ENCODE results near the gene SERINC2. TPM values are rescaled to one million over a fixed set of nuclear protein-coding genes. Genes with fewer than 3 reads are reported as not detected.
A peak's percentile ranks its signal among the peaks of the same experiment; 100 is the strongest.

The SERINC2 gene
- total RNA-seq: not detected in 2 replicates

- Mint-ChIP-seq H3K4me3 (peak within 1 kb of the TSS; percentile 88), H3K27ac (no peak within 1 kb of the TSS), H3K9me3 (no peaks in the 10 kb centered on the region), H3K4me1 (ENCODE audit: low read depth) (peaks cover 5% of the 10 kb centered on the region), H3K27me3 (ENCODE audit: insufficient read depth) (peaks cover 60% of the 10 kb centered on the region), H3K36me3 (ENCODE audit: low read depth) (no peaks in the 10 kb centered on the region)
- DNase-seq (ENCODE audit: low spot score): no peak
- intact Hi-C loops (cut with micrococcal nuclease): no loop called here
These were observed at the start of gene SERINC2 for GRCh38 chr1:31412732-31413404. Gene SERINC2, plus strand, starts transcription at chr1:31413213. Its CDS starts 53 bp downstream, at chr1:31413266.

- Mint-ChIP-seq H3K4me1 (ENCODE audit: low read depth) (no peaks in the 10 kb centered on the region), H3K27me3 (ENCODE audit: insufficient read depth) (no peaks in the 10 kb centered on the region), H3K9me3 (no peaks in the 10 kb centered on the region), H3K4me3 (no peak overlapping the region), H3K27ac (no peak overlapping the region), H3K36me3 (ENCODE audit: low read depth) (peaks cover 14% of the 10 kb centered on the region)
- intact Hi-C loops (cut with micrococcal nuclease): no loop called here
- DNase-seq (ENCODE audit: low spot score): no peak
These were observed 48.3 kb upstream of the SERINC2 start for GRCh38 chr1:31364561-31365250.

- no peaks in the 10 kb centered on the region for H3K27me3 Mint-ChIP-seq (ENCODE audit: insufficient read depth)
- DNase-seq (ENCODE audit: low spot score): no peak
- intact Hi-C loops (cut with micrococcal nuclease): no loop called here
- no peak overlapping the region for H3K4me3 Mint-ChIP-seq
- H3K9me3 Mint-ChIP-seq: no peaks in the 10 kb centered on the region
- peaks cover 12% of the 10 kb centered on the region for H3K36me3 Mint-ChIP-seq (ENCODE audit: low read depth)
- no peaks in the 10 kb centered on the region for H3K4me1 Mint-ChIP-seq (ENCODE audit: low read depth)
- H3K27ac Mint-ChIP-seq: no peak overlapping the region
These were observed 46.2 kb upstream of the SERINC2 start for GRCh38 chr1:31366796-31367195.

- peaks cover 5% of the 10 kb centered on the region for H3K27me3 Mint-ChIP-seq (ENCODE audit: insufficient read depth)
- no peak overlapping the region for H3K27ac Mint-ChIP-seq
- H3K4me1 Mint-ChIP-seq (ENCODE audit: low read depth): peaks cover 5% of the 10 kb centered on the region
- no peak overlapping the region for H3K4me3 Mint-ChIP-seq
- H3K36me3 Mint-ChIP-seq (ENCODE audit: low read depth): peaks cover 11% of the 10 kb centered on the region
- H3K9me3 Mint-ChIP-seq: no peaks in the 10 kb centered on the region
- no peak for DNase-seq (ENCODE audit: low spot score)
- intact Hi-C loops (cut with micrococcal nuclease): no loop called here
These were observed 44.4 kb upstream of the SERINC2 start for GRCh38 chr1:31368611-31369107.

GRCh38 chr1:31370021-31370420 lies 43.0 kb upstream of the SERINC2 start:
- peaks cover 9% of the 10 kb centered on the region for H3K4me1 Mint-ChIP-seq (ENCODE audit: low read depth)
- H3K36me3 Mint-ChIP-seq (ENCODE audit: low read depth): peaks cover under 1% of the 10 kb centered on the region
- intact Hi-C loops (cut with micrococcal nuclease): no loop called here
- no peak overlapping the region for H3K27ac Mint-ChIP-seq
- no peak overlapping the region for H3K4me3 Mint-ChIP-seq
- H3K9me3 Mint-ChIP-seq: no peaks in the 10 kb centered on the region
- H3K27me3 Mint-ChIP-seq (ENCODE audit: insufficient read depth): peaks cover 12% of the 10 kb centered on the region
- DNase-seq (ENCODE audit: low spot score): no peak

GRCh38 chr1:31370565-31370964 lies 42.4 kb upstream of the SERINC2 start:
- Mint-ChIP-seq H3K9me3 (no peaks in the 10 kb centered on the region), H3K27me3 (ENCODE audit: insufficient read depth) (peaks cover 12% of the 10 kb centered on the region), H3K4me1 (ENCODE audit: low read depth) (peaks cover 9% of the 10 kb centered on the region), H3K36me3 (ENCODE audit: low read depth) (no peaks in the 10 kb centered on the region), H3K27ac (no peak overlapping the region), H3K4me3 (no peak overlapping the region)
- intact Hi-C loops (cut with micrococcal nuclease): no loop called here
- DNase-seq (ENCODE audit: low spot score): no peak

- intact Hi-C loops (cut with micrococcal nuclease): no loop called here
- no peak for DNase-seq (ENCODE audit: low spot score)
- Mint-ChIP-seq H3K36me3 (ENCODE audit: low read depth) (no peaks in the 10 kb centered on the region), H3K4me3 (no peak overlapping the region), H3K9me3 (no peaks in the 10 kb centered on the region), H3K27me3 (ENCODE audit: insufficient read depth) (peaks cover 12% of the 10 kb centered on the region), H3K27ac (no peak overlapping the region), H3K4me1 (ENCODE audit: low read depth) (peaks cover 9% of the 10 kb centered on the region)
These were observed 41.7 kb upstream of the SERINC2 start for GRCh38 chr1:31371121-31371959.

- Mint-ChIP-seq H3K4me3 (no peak overlapping the region), H3K4me1 (ENCODE audit: low read depth) (peaks cover 9% of the 10 kb centered on the region), H3K27ac (no peak overlapping the region), H3K9me3 (no peaks in the 10 kb centered on the region), H3K27me3 (ENCODE audit: insufficient read depth) (peaks cover 12% of the 10 kb centered on the region), H3K36me3 (ENCODE audit: low read depth) (no peaks in the 10 kb centered on the region)
- intact Hi-C loops (cut with micrococcal nuclease): no loop called here
- no peak for DNase-seq (ENCODE audit: low spot score)
These were observed 41.0 kb upstream of the SERINC2 start for GRCh38 chr1:31372051-31372450.

- no peaks in the 10 kb centered on the region for H3K9me3 Mint-ChIP-seq
These were observed 40.3 kb upstream of the SERINC2 start for GRCh38 chr1:31372751-31373055.

GRCh38 chr1:31373056-31373896 lies 39.7 kb upstream of the SERINC2 start, which contains the start of gene FABP3:
Gene FABP3, minus strand, starts transcription at chr1:31373076. Its CDS starts 62 bp downstream, at chr1:31373014.
- intact Hi-C loops (cut with micrococcal nuclease): no loop called here
- Mint-ChIP-seq H3K27ac (no peak within 1 kb of the TSS), H3K27me3 (ENCODE audit: insufficient read depth) (peaks cover 12% of the 10 kb centered on the region), H3K4me1 (ENCODE audit: low read depth) (peaks cover 9% of the 10 kb centered on the region), H3K9me3 (no peaks in the 10 kb centered on the region), H3K4me3 (peak within 1 kb of the TSS; percentile 71), H3K36me3 (ENCODE audit: low read depth) (no peaks in the 10 kb centered on the region)
- DNase-seq (ENCODE audit: low spot score): no peak

More at GRCh38 chr1:31372751-31373055, 40.3 kb upstream of the SERINC2 start:
- no peaks in the 10 kb centered on the region for H3K36me3 Mint-ChIP-seq (ENCODE audit: low read depth)
- no peak overlapping the region for H3K27ac Mint-ChIP-seq
- intact Hi-C loops (cut with micrococcal nuclease): no loop called here
- H3K4me3 Mint-ChIP-seq: no peak overlapping the region
- no peak for DNase-seq (ENCODE audit: low spot score)
- H3K27me3 Mint-ChIP-seq (ENCODE audit: insufficient read depth): peaks cover 12% of the 10 kb centered on the region
- peaks cover 9% of the 10 kb centered on the region for H3K4me1 Mint-ChIP-seq (ENCODE audit: low read depth)

- Mint-ChIP-seq H3K4me1 (ENCODE audit: low read depth) (peaks cover 9% of the 10 kb centered on the region), H3K27me3 (ENCODE audit: insufficient read depth) (peaks cover 18% of the 10 kb centered on the region), H3K9me3 (no peaks in the 10 kb centered on the region), H3K27ac (no peak overlapping the region), H3K4me3 (peak overlapping the region; percentile 71), H3K36me3 (ENCODE audit: low read depth) (no peaks in the 10 kb centered on the region)
- intact Hi-C loops (cut with micrococcal nuclease): no loop called here
- DNase-seq (ENCODE audit: low spot score): no peak
These were observed 39.0 kb upstream of the SERINC2 start for GRCh38 chr1:31373897-31374486.

Measured in activated T-helper 1 cell treated with anti-CD3 and anti-CD28 coated beads, Interleukin-12 subunit alpha, Interleukin-12 subunit beta, Interleukin-2, Interleukin-4 antibody, amounts not matched to agents 30 ng/mL and 10 ng/mL and 1 ng/mL, durations not matched to agents 14 hours and 24 hours and 36 hours (primary cell).